T-helper 17 cell (primary cell): ENCODE data around the gene CLDN11. TPM values are rescaled to one million over a fixed set of nuclear protein-coding genes. Genes with fewer than 3 reads are reported as not detected.

Experiments
- ATAC-seq: fragments of 150-1000 bp; cut with Tn5 transposase; 2 replicates; pipeline ENCODE4 v1.10.0; 2021; ENCODE audit warnings: mild to moderate bottlenecking, moderate library complexity
- DNase-seq, 3 donors: peaks; one replicate each; pipeline versions ENCODE4 v3.0.0 to v3.0.0-alpha.2; 2020 to 2021
- H3K9me3 ChIP-seq: one replicate; pipeline ENCODE4 v1.7.0; 2013; ENCODE audit warnings: low read length, mild to moderate bottlenecking; ENCODE audit not compliant: control insufficient read depth, poor library complexity, severe bottlenecking
- H3K27ac Mint-ChIP-seq: one replicate; pipeline ENCODE4 v1.8.0; 2022; ENCODE audit warnings: mild to moderate bottlenecking, moderate library complexity, mixed read lengths
- H3K27me3 Mint-ChIP-seq: one replicate; pipeline ENCODE4 v1.8.0; 2022; ENCODE audit warnings: mixed read lengths
- H3K36me3 Mint-ChIP-seq: one replicate; pipeline ENCODE4 v1.8.0; 2022; ENCODE audit warnings: low read depth, mixed read lengths
- H3K4me1 Mint-ChIP-seq: one replicate; pipeline ENCODE4 v1.8.0; 2022; ENCODE audit warnings: mild to moderate bottlenecking, mixed read lengths
- H3K4me3 Mint-ChIP-seq: one replicate; pipeline ENCODE4 v1.8.0; 2022; ENCODE audit warnings: mild to moderate bottlenecking, moderate library complexity, mixed read lengths
- total RNA-seq, 4 donors: library from RNA in 2 of 4; stranded (reverse) in 2 of 4; gene quantifications; one replicate each; pipeline ENCODE4 v1.2.3 and lab custom pipeline; 2022 to 2026

The CLDN11 gene
- total RNA-seq (not detected), total RNA-seq (lab: John Stamatoyannopoulos, UW) (0 reads per million in 2 donors)

DNA sequence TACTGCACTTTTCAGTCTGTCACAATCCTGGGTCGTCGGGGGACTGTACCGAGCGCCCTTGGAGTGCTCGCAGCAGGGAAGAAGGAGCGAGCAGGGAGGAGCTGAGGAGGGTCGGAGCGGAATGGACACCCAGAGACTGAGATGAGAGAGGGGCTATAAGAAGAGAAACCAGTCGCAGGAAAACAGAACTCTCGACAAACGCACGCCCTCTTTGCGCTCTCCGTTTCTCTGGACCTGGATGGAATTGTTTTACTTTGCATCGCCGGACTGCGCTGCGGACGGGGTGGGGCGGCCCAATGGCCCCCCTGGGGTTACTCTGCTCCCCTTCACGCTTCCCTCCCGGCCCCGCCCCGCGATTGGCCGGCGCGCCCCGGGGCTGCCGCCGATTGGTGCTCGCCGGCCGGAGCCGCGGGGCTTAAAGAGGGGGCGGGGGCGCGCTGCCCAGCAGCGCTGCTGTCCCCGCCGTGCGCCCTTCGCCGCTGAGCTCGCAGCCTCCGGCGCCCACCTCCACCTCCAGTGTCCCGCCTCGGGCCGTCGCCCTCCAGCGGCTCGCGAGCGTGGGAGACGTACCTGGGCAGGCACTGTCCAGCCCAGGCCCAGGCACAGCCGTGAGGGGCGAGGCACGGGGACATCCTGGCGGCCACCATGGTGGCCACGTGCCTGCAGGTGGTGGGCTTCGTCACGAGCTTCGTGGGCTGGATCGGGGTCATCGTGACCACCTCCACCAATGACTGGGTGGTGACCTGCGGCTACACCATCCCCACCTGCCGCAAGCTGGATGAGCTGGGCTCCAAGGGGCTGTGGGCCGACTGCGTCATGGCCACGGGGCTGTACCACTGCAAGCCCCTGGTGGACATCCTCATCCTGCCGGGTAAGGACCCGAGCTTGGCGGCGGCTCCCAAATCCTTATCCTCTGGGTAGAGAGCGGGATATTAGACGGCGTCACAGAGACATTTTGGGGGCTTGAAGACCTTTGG lies at the start of gene CLDN11:
CLDN11 (plus strand) TSS at position 447 of the 977 bp plus-strand sequence; CDS start at position 646, 199 bp downstream.
- Mint-ChIP-seq H3K36me3 (peaks cover 5% of the 10 kb centered on the region), H3K27me3 (peaks cover 54% of the 10 kb centered on the region), H3K4me3 (peak within 1 kb of the TSS; percentile 91), H3K4me1 (peaks cover 14% of the 10 kb centered on the region), H3K27ac (no peak within 1 kb of the TSS)
- ATAC-seq (no peak), DNase-seq (no peak)
- no peaks in the 10 kb centered on the region for H3K9me3 ChIP-seq

- no peak for DNase-seq
- H3K4me3 Mint-ChIP-seq: no peak overlapping the region
- no peak for ATAC-seq
- H3K27me3 Mint-ChIP-seq: no peaks in the 10 kb centered on the region
- no peaks in the 10 kb centered on the region for H3K9me3 ChIP-seq
- peaks cover 11% of the 10 kb centered on the region for H3K4me1 Mint-ChIP-seq
- no peaks in the 10 kb centered on the region for H3K36me3 Mint-ChIP-seq
- H3K27ac Mint-ChIP-seq: no peak overlapping the region
These were observed 49.7 kb upstream of the CLDN11 start for GRCh38 chr3:170368921-170369320.

GRCh38 chr3:170372190-170372879 lies 46.3 kb upstream of the CLDN11 start:
- H3K27ac Mint-ChIP-seq: no peak overlapping the region
- H3K4me3 Mint-ChIP-seq: no peak overlapping the region
- H3K36me3 Mint-ChIP-seq: no peaks in the 10 kb centered on the region
- no peaks in the 10 kb centered on the region for H3K27me3 Mint-ChIP-seq
- H3K4me1 Mint-ChIP-seq: peaks cover 13% of the 10 kb centered on the region
- ATAC-seq: no peak
- no peak for DNase-seq
- no peaks in the 10 kb centered on the region for H3K9me3 ChIP-seq

DNA sequence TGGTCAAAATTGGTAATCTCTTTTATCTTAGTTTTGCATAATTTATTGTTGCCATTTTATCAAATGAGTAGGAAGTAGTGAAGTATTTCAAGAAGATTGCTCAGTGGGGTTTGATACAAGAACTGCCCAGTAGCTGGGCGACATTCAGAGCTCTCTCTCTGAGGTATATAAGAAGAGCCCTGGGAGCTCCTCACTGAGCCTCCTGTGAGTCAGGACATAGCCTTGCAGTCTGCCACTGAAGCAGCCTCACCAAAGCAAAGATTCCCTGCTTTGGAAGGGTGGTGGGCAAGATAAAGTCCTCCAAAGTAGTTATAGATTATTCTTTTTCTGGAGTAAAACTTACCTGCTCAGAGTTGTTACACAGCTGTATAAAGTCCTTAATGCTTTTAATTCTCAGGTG lies 35.1 kb upstream of the CLDN11 start:
- H3K9me3 ChIP-seq: no peaks in the 10 kb centered on the region
- Mint-ChIP-seq H3K27me3 (no peaks in the 10 kb centered on the region), H3K4me1 (peaks cover 12% of the 10 kb centered on the region), H3K27ac (peak overlapping the region; percentile 8), H3K4me3 (no peak overlapping the region), H3K36me3 (peaks cover 9% of the 10 kb centered on the region)
- no peak for ATAC-seq
- no peak for DNase-seq

GRCh38 chr3:170386468-170386867 lies 32.2 kb upstream of the CLDN11 start:
- DNase-seq: no peak
- peaks cover 7% of the 10 kb centered on the region for H3K36me3 Mint-ChIP-seq
- no peak overlapping the region for H3K27ac Mint-ChIP-seq

GRCh38 chr3:170387950-170388349 lies 30.7 kb upstream of the CLDN11 start:
- H3K9me3 ChIP-seq: no peaks in the 10 kb centered on the region
- ATAC-seq: no peak
- Mint-ChIP-seq H3K4me3 (no peak overlapping the region), H3K36me3 (peaks cover 7% of the 10 kb centered on the region), H3K4me1 (peaks cover 9% of the 10 kb centered on the region), H3K27me3 (no peaks in the 10 kb centered on the region), H3K27ac (no peak overlapping the region)
- DNase-seq: no peak

More at GRCh38 chr3:170386468-170386867, 32.2 kb upstream of the CLDN11 start:
- ATAC-seq: no peak
- Mint-ChIP-seq H3K4me1 (peaks cover 9% of the 10 kb centered on the region), H3K4me3 (no peak overlapping the region), H3K27me3 (no peaks in the 10 kb centered on the region)
- H3K9me3 ChIP-seq: no peaks in the 10 kb centered on the region

- no peaks in the 10 kb centered on the region for H3K27me3 Mint-ChIP-seq
- DNase-seq: no peak
- H3K4me3 Mint-ChIP-seq: no peak overlapping the region
- no peak for ATAC-seq
- H3K27ac Mint-ChIP-seq: peak overlapping the region; percentile 37
- H3K9me3 ChIP-seq: no peaks in the 10 kb centered on the region
- H3K36me3 Mint-ChIP-seq: peaks cover 7% of the 10 kb centered on the region
- H3K4me1 Mint-ChIP-seq: peaks cover 2% of the 10 kb centered on the region
These were observed 27.6 kb upstream of the CLDN11 start for GRCh38 chr3:170391108-170391507.

DNA sequence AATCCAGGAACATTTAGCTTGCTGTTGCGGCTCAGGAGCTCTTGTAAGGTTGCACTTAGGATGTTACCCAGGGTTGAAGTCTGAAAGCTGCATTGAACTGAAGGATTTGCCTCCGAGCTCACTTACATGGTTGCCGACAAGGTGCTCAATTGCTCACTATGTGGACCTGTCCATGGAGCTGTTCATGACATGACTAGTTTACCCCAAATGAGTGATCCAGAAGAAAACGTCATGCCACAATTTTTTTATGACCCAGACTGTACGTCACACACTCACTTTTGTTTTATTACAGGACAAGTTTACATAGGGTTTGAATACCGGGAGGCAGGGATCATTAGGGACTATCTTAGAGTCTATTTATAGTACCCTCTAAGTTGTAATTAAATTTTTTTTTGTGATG lies 21.0 kb upstream of the CLDN11 start:
- Mint-ChIP-seq H3K4me3 (no peak overlapping the region), H3K27ac (no peak overlapping the region), H3K36me3 (no peaks in the 10 kb centered on the region), H3K27me3 (no peaks in the 10 kb centered on the region), H3K4me1 (peaks cover 3% of the 10 kb centered on the region)
- DNase-seq (no peak), ATAC-seq (no peak)
- no peaks in the 10 kb centered on the region for H3K9me3 ChIP-seq

DNA sequence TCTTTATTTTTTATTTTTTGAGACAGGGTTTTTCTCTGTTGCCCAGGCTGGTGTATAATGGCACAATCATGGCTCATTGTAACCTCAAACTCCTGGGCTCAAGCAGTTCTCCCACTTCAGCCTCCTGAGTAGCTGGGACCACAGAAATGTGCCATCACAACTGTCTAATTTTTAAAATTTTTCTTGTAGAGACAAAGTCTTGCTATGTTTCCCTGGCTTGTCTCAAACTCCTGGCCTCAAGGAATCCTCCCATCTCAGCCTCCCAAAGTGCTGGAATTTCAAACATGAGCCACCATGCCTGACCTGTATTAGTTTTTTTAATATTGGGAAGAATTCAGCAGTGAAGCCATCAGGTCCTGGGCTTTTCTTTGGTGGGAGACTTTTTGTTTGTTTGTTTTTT lies 13.6 kb upstream of the CLDN11 start:
- ATAC-seq: no peak

GRCh38 chr3:170410428-170411029 lies 8.1 kb upstream of the CLDN11 start:
- ATAC-seq: no peak
- DNase-seq: no peak
- H3K27ac Mint-ChIP-seq: no peak overlapping the region
- no peaks in the 10 kb centered on the region for H3K36me3 Mint-ChIP-seq
- no peaks in the 10 kb centered on the region for H3K4me1 Mint-ChIP-seq
- H3K4me3 Mint-ChIP-seq: no peak overlapping the region
- H3K27me3 Mint-ChIP-seq: peaks cover 2% of the 10 kb centered on the region
- H3K9me3 ChIP-seq: no peaks in the 10 kb centered on the region

More for the DNA sequence above, 13.6 kb upstream of the CLDN11 start:
- H3K4me1 Mint-ChIP-seq: peaks cover 3% of the 10 kb centered on the region
- H3K27ac Mint-ChIP-seq: no peak overlapping the region
- H3K27me3 Mint-ChIP-seq: no peaks in the 10 kb centered on the region
- no peak for DNase-seq
- no peak overlapping the region for H3K4me3 Mint-ChIP-seq
- H3K36me3 Mint-ChIP-seq: no peaks in the 10 kb centered on the region
- no peaks in the 10 kb centered on the region for H3K9me3 ChIP-seq

DNA sequence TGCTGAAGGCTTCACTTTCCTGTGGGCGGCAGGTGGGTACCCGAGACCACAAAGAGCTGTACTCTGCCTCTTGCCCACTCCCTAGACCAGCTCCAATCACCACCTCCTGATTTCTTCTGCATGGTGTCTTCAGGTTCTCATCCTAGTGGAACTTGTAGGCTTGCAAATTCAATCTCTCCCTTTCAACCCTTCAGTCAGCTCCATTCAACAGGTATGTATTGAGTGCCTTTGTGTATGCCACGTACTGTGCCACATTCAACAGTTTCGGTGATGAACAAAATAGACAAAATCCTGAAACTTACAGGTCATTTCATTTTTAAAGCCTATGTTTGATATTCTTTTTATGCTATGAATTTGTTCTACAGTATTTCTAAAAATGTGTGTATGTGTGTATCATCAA lies 5.4 kb upstream of the CLDN11 start:
- H3K9me3 ChIP-seq: no peaks in the 10 kb centered on the region
- DNase-seq (no peak), ATAC-seq (no peak)
- H3K4me3 Mint-ChIP-seq: no peak overlapping the region
- H3K4me1 Mint-ChIP-seq: peaks cover 2% of the 10 kb centered on the region
- H3K27ac Mint-ChIP-seq: no peak overlapping the region
- peaks cover 4% of the 10 kb centered on the region for H3K36me3 Mint-ChIP-seq
- H3K27me3 Mint-ChIP-seq: peaks cover 19% of the 10 kb centered on the region

DNA sequence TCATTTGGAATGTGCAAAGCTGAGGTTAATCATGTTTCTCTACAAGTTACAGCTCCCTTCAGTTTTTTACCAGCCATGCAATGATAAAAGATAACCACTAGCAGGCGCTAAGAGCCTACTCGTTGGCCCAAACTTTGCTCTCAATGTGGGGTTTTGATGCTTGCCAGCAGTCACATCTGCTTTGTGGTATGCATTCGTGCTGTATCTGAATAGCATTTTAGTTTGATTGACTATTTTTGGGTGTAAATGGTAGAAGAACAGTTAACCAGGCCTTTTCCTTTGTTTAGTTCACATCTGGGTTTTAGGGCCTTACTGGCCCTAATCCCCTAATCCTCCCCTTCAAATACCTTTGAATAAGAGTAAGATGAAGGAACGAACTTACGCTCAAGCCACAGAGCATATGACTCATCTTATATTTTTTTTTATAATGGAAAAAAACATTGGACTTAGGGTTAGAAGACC lies 4.4 kb upstream of the CLDN11 start:
- H3K36me3 Mint-ChIP-seq: peaks cover 5% of the 10 kb centered on the region
- H3K4me1 Mint-ChIP-seq: peaks cover 6% of the 10 kb centered on the region
- peaks cover 25% of the 10 kb centered on the region for H3K27me3 Mint-ChIP-seq
- ATAC-seq (peak; percentile 78), DNase-seq (no peak)
- no peaks in the 10 kb centered on the region for H3K9me3 ChIP-seq
- no peak overlapping the region for H3K27ac Mint-ChIP-seq
- no peak overlapping the region for H3K4me3 Mint-ChIP-seq

DNA sequence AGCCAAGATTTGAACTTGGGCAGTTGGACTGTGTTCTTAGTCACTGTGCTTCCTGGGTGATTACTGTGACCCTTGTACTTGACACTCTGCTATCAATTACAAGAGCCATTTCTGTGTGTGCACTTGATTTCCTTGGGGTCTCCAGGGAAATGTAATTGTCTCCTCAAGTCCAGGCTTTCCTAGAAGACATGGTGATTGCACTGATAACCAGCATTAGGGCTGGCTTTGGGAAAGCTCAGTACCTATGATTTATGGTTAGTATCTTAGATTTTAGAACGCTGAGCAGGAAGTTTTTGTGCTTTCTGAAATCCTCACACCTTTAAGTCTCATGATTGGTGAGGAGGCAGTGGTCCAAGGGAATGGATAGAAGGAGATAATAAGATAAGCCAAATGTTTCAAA lies 1.6 kb upstream of the CLDN11 start:
- no peak overlapping the region for H3K4me3 Mint-ChIP-seq
- H3K27ac Mint-ChIP-seq: no peak overlapping the region
- no peak for ATAC-seq
- DNase-seq: no peak
- H3K36me3 Mint-ChIP-seq: peaks cover 5% of the 10 kb centered on the region
- H3K4me1 Mint-ChIP-seq: peaks cover 14% of the 10 kb centered on the region
- no peaks in the 10 kb centered on the region for H3K9me3 ChIP-seq
- peaks cover 54% of the 10 kb centered on the region for H3K27me3 Mint-ChIP-seq
